HepG2 (cell line): Measurements from ENCODE around the gene ALDOA. TPM values are rescaled to one million over a fixed set of nuclear protein-coding genes. Genes with fewer than 3 reads are reported as not detected.

Source experiments
- ATAC-seq: fragments of 200-7000 bp; cut with Tn5 transposase; 3 replicates; pipeline ENCODE4 v1.9.1; 2020; ENCODE audit warnings: mild to moderate bottlenecking, moderate library complexity
- BruUV-seq: library from RNA; stranded (reverse); fragments of 400-500 nt; replicated peaks from 2 replicates; lab custom pipeline; 2021; lab: Mats Ljungman, UMichigan
- CTCF ChIA-PET: fragments of 300-600 bp; formaldehyde crosslinking; extraction: SDS; loops from one replicate; lab custom pipeline; 2021; ENCODE audit warnings: low total read pairs, inconsistent platforms, low intra/inter-chr PET ratio; lab: Yijun Ruan, JAX
- POLR2A ChIA-PET: fragments of 350-600 bp; sonication (Branson Sonifier 250); formaldehyde crosslinking; loops from one replicate; lab custom pipeline; 2020; ENCODE audit warnings: antibody characterized with exemption, inconsistent platforms; lab: Yijun Ruan, JAX
- DNase-seq: peaks from one replicate; pipeline ENCODE4 v3.0.0-alpha.2; 2015; ENCODE audit warnings: low spot score
- FAIRE-seq: peaks from 3 replicates; lab custom pipeline; 2011; peaks lifted over from hg19 to GRCh38; lab: Jason Lieb, UNC
- H2AFZ ChIP-seq: one replicate; pipeline ENCODE4 v1.6.1; 2011; ENCODE audit warnings: low read length, inconsistent platforms
- H3K27ac ChIP-seq: fragments of 300-600 bp; 3 replicates; pipeline ENCODE4 v1.8.0; 2011; ENCODE audit warnings: mixed run types, mild to moderate bottlenecking, mixed read lengths, low read length, inconsistent platforms; ENCODE audit not compliant: insufficient read depth; ENCODE audit errors: extremely low read length
- H3K27me3 ChIP-seq, 2 experiments: fragments of 200-600 bp in 1 of 2; 2 replicates in 1 of 2; 3 replicates in 1 of 2; pipeline versions ENCODE4 v1.6.0 to v1.8.0; 2011; ENCODE audit warnings: low read length in 2 of 2, mild to moderate bottlenecking in 2 of 2, moderate library complexity in 2 of 2, inconsistent platforms in 1 of 2; ENCODE audit not compliant: insufficient read depth in 2 of 2, control insufficient read depth in 1 of 2
- H3K36me3 ChIP-seq, 2 experiments: fragments of 200-600 bp in 1 of 2; replicated peaks in 1 of 2; 2 replicates in 1 of 2; 3 replicates in 1 of 2; pipeline versions ENCODE4 v1.5.1 to v1.8.0; 2011; ENCODE audit warnings: low read length in 2 of 2, inconsistent platforms in 1 of 2; ENCODE audit not compliant: insufficient read depth in 2 of 2, control insufficient read depth in 1 of 2
- H3K4me1 ChIP-seq: 2 replicates; pipeline ENCODE4 v1.5.1; 2012; ENCODE audit warnings: low read length, inconsistent platforms; ENCODE audit not compliant: insufficient read depth
- H3K4me2 ChIP-seq: 2 replicates; pipeline ENCODE4 v1.6.0; 2011; ENCODE audit warnings: low read depth, low read length, inconsistent platforms
- H3K4me3 ChIP-seq, 3 experiments: fragments of 200-600 bp in 1 of 3; sonication (generic), shearing (Covaris generic) in 1 of 3; replicated peaks in 1 of 3; 2 replicates each; pipeline ENCODE4 v1.5.1; 2011 to 2016; ENCODE audit warnings: low read length in 3 of 3, inconsistent platforms in 2 of 3, low read depth in 2 of 3, mild to moderate bottlenecking in 2 of 3, control low read depth in 1 of 3, mixed read lengths in 1 of 3; ENCODE audit not compliant: insufficient read depth in 1 of 3
- H3K79me2 ChIP-seq: one replicate; pipeline ENCODE4 v1.6.1; 2011; ENCODE audit warnings: low read length, inconsistent platforms; ENCODE audit not compliant: insufficient read depth
- H3K9ac ChIP-seq: 2 replicates; pipeline ENCODE4 v1.6.0; 2011; ENCODE audit warnings: mild to moderate bottlenecking, low read depth, low read length, inconsistent platforms; ENCODE audit not compliant: insufficient read depth
- H3K9me3 ChIP-seq: 2 replicates; pipeline ENCODE4 v1.5.1; 2012; ENCODE audit warnings: mild to moderate bottlenecking, low read length
- H4K20me1 ChIP-seq: 2 replicates; pipeline ENCODE4 v1.6.0; 2011; ENCODE audit warnings: inconsistent platforms, mild to moderate bottlenecking, low read length, moderate library complexity; ENCODE audit not compliant: insufficient read depth
- AGO2 ChIP-seq: fragments of 200-400 bp; formaldehyde crosslinking; optimal IDR thresholded peaks from 2 replicates; pipeline ENCODE3; 2017; ENCODE audit warnings: mild to moderate bottlenecking, low read depth, low read length, moderate library complexity
- NFATC3 ChIP-seq: sonication (generic); formaldehyde crosslinking; IDR thresholded peaks from 2 replicates; pipeline ENCODE4 v1.5.1; 2020; ENCODE audit warnings: mild to moderate bottlenecking, missing genetic modification reagents
- RBFOX2 ChIP-seq: fragments of 200-400 bp; formaldehyde crosslinking; IDR thresholded peaks from 2 replicates; pipeline ENCODE4 v1.6.1; 2017; ENCODE audit warnings: low read depth, mild to moderate bottlenecking, low read length
- ZKSCAN1 ChIP-seq: fragments of 150-350 bp; IDR thresholded peaks from 2 replicates; pipeline ENCODE4 v1.6.1; 2014; ENCODE audit warnings: low read length
- ZNF841 ChIP-seq: sonication (generic); formaldehyde crosslinking; IDR thresholded peaks from 2 replicates; pipeline ENCODE4 v1.8.1; 2023; ENCODE audit warnings: missing genetic modification reagents, borderline replicate concordance
- WGBS: methylation state at CpG from one replicate; pipeline ENCODE4 v1.1.6; 2017; ENCODE audit warnings: low lambda C conversion rate; 5-methylcytosine and 5-hydroxymethylcytosine counted together
- in situ Hi-C: cut with HindIII; loops from 2 replicates; pipeline ENCODE4 v1.10.0; 2017; ENCODE audit warnings: low pct_unique_long_range_greater_than_20kb; ENCODE audit not compliant: extremely low pct_ligation_motif_present
- intact Hi-C: fragments of 100-400 bp; cut with micrococcal nuclease; formaldehyde crosslinking; loops from one replicate; pipeline ENCODE4 v1.10.0; 2022; ENCODE audit not compliant: unreplicated experiment
- polyA plus RNA-seq, 8 experiments: library from polyadenylated mRNA; depleted of rRNA in 3 of 8; stranded (reverse) in 7 of 8; unstranded in 1 of 8; fragments of >200 nt; fragmentation: Illumina TruSeq in 4 of 8; extraction: Trizol in 4 of 8; gene quantifications; 2 replicates each; pipeline versions ENCODE4 v1.2.1 to v1.2.3, GENCODE V29; 2011 to 2016; ENCODE audit warnings: low read depth in 4 of 8, missing spikeins in 1 of 8, mixed read lengths in 1 of 8; ENCODE audit not compliant: insufficient read depth in 1 of 8
- total RNA-seq, 5 experiments: library from RNA; depleted of rRNA; stranded (reverse); fragments of >200 nt; fragmentation: Illumina TruSeq; extraction: Trizol; gene quantifications; 2 replicates each; pipeline ENCODE4 v1.2.3, GENCODE V29; 2016; ENCODE audit warnings: low read depth in 1 of 5

ALDOA gene
- total and polyA plus RNA-seq, 2 of the 13 experiments (the other 11 are each of a cell fraction or from before 2014, with no cell fraction given), result 925 to 1,884 TPM

GRCh38 chr16:30084096-30084815 is 18.7 kb downstream of the ALDOA start:
- peak; percentile 93 for TF ChIP-seq AGO2
- no peak for TF ChIP-seq NFATC3 (CRISPR knock-in tag)
- TF ChIP-seq ZNF841, result no peak
- intact Hi-C loops (loop anchor here (10.0 kb wide), 1 partner anchor 571 kb away; the partner anchor contains the start of genes FBRS and PRR14), in situ Hi-C loops (loop anchor here (25.0 kb wide), 1 partner anchor 553 kb away; no protein-coding TSS in a partner anchor)
- 95% methylated on average over 10 of the region's 18 CpGs for WGBS
- Histone ChIP-seq H2AFZ (no peak overlapping the region), H3K79me2 (peaks cover 21% of the 10 kb centered on the region), H4K20me1 (no peaks in the 10 kb centered on the region), H3K27me3 (no peaks in the 10 kb centered on the region), H3K4me1 (peaks cover 47% of the 10 kb centered on the region), H3K4me2 (no peak overlapping the region), H3K36me3 (peaks cover 27 to 51% of the 10 kb centered on the region in 2 experiments), H3K27ac (no peak overlapping the region), H3K9me3 (no peaks in the 10 kb centered on the region), H3K4me3 (no peak overlapping the region), H3K9ac (no peak overlapping the region)
- BruUV-seq, result TSS peak; percentile 33
- no peak for FAIRE-seq
- ATAC-seq, result no peak
- CTCF ChIA-PET, result no interaction called here
- POLR2A ChIA-PET, result interaction anchor here (2.2 kb wide), 1 partner anchor 18 kb away, joined by 11 read pairs; the partner anchor contains the start of gene ALDOA
- DNase-seq, result no peak

DNA sequence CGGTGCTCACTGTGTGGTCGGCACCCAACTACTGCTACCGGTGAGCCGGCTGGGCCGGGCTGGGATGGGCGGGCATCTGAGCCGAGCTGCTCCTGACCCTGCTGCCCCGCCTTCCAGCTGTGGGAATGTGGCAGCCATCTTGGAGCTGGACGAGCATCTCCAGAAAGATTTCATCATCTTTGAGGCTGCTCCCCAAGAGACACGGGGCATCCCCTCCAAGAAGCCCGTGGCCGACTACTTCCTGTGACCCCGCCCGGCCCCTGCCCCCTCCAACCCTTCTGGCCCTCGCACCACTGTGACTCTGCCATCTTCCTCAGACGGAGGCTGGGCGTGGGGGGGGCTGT is 19.2 kb downstream of the ALDOA start:
- FAIRE-seq (no peak), DNase-seq (no peak), ATAC-seq (no peak)
- no peak overlapping the region for H3K9ac ChIP-seq
- ChIA-PET CTCF (no interaction called here), POLR2A (interaction anchor here (2.2 kb wide), 1 partner anchor 19 kb away, joined by 11 read pairs; the partner anchor contains the start of gene ALDOA)
- H3K27me3 ChIP-seq, result no peaks in the 10 kb centered on the region
- no peak overlapping the region for H2AFZ ChIP-seq
- intact Hi-C loops, result loop anchor here (10.0 kb wide), 1 partner anchor 570 kb away; the partner anchor contains the start of genes FBRS and PRR14
- peaks cover 24 to 45% of the 10 kb centered on the region in 2 experiments for H3K36me3 ChIP-seq
- H4K20me1 ChIP-seq, result no peaks in the 10 kb centered on the region
- H3K4me2 ChIP-seq, result no peak overlapping the region
- peaks cover 47% of the 10 kb centered on the region for H3K4me1 ChIP-seq
- in situ Hi-C loops, result loop anchor here (25.0 kb wide), 1 partner anchor 553 kb away; no protein-coding TSS in a partner anchor
- H3K9me3 ChIP-seq, result no peaks in the 10 kb centered on the region
- no TSS peak for BruUV-seq
- no peak overlapping the region for H3K27ac ChIP-seq
- 95% methylated on average over 17 of the region's 17 CpGs for WGBS
- TF ChIP-seq ZKSCAN1 (no peak), RBFOX2 (peak; percentile 57), AGO2 (peak; percentile 13)
- H3K4me3 ChIP-seq, result no peak overlapping the region
- peaks cover 16% of the 10 kb centered on the region for H3K79me2 ChIP-seq
